ENCODE data around the gene XCR1. TPM values are rescaled to one million over a fixed set of nuclear protein-coding genes. Genes with fewer than 3 reads are reported as not detected.

XCR1 gene, protein sequence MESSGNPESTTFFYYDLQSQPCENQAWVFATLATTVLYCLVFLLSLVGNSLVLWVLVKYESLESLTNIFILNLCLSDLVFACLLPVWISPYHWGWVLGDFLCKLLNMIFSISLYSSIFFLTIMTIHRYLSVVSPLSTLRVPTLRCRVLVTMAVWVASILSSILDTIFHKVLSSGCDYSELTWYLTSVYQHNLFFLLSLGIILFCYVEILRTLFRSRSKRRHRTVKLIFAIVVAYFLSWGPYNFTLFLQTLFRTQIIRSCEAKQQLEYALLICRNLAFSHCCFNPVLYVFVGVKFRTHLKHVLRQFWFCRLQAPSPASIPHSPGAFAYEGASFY
- total RNA-seq, result 0.32 TPM
- long read RNA-seq, result 0 reads

DNA sequence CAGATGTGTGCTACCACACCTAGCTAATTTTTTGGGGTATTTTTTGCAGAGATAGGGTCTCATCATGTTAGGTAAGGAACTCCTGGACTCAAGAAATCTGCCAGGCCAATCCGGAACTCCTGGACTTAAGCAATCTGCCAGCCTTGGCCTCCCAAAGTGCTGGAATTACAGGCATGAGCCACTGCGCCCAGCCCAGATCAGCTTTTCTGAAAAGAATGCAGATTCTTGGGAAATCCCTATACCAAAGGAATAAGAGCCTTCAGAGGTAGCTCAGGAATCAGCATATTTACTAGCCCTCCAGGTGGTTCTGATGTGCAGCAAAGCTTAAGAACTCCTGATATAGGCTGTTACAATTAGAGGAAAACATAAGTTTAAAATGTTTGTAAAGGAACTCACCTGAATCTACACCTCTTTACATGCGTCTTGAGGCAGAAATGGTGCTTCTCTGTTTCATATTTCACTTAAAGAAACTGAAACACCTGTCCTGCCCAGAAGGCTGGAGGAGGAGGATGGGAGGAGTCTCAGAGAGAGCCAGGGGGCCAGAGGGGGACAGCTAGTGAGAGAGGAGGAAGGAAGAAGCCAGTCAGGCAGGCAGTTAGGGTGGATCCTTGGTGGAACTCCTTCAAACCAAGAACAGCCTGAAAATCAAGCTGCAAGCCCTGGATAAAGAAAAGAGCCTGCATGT, at the start of gene XCR1:
Gene XCR1, minus strand, starts transcription at position 463 of the 685 bp plus-strand sequence. CDS start 5,536 bp downstream, outside the sequence.
- H3K4me1 ChIP-seq, result no peaks in the 10 kb centered on the region
- H3K27ac ChIP-seq, result no peak within 1 kb of the TSS
- H3K4me3 ChIP-seq, result no peak within 1 kb of the TSS
- DNase-seq (no peak), ATAC-seq (no peak)
- TF ChIP-seq, protein P1, sequence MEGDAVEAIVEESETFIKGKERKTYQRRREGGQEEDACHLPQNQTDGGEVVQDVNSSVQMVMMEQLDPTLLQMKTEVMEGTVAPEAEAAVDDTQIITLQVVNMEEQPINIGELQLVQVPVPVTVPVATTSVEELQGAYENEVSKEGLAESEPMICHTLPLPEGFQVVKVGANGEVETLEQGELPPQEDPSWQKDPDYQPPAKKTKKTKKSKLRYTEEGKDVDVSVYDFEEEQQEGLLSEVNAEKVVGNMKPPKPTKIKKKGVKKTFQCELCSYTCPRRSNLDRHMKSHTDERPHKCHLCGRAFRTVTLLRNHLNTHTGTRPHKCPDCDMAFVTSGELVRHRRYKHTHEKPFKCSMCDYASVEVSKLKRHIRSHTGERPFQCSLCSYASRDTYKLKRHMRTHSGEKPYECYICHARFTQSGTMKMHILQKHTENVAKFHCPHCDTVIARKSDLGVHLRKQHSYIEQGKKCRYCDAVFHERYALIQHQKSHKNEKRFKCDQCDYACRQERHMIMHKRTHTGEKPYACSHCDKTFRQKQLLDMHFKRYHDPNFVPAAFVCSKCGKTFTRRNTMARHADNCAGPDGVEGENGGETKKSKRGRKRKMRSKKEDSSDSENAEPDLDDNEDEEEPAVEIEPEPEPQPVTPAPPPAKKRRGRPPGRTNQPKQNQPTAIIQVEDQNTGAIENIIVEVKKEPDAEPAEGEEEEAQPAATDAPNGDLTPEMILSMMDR (IDR thresholded peaks at IDR 0.05), result no peak
- no peaks in the 10 kb centered on the region for H3K36me3 ChIP-seq
- H3K27me3 ChIP-seq (ENCODE audit: low read depth), result no peaks in the 10 kb centered on the region
- intact Hi-C loops (cut with DNase I), result no loop called here
- H3K9me3 ChIP-seq, result peaks cover 8% of the 10 kb centered on the region

DNA sequence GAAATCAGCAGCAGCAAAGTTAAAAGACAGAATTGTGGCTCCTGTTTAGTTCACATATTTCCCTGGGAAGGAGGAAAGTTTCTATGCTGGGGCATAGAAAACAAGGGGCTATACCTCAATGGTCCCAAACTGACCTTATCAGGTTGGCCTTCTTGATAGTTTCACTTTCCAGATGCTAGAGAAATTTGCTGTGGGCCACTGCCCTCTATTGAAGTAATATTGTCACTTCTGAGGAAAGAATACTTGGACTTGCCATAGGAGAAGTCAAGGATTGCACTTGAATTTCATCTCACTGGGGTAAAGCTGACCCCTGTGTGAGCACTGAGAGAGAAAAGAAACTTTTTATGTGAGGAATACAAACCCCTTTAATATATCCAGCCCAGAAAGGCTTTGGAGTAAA, 49.3 kb upstream of the XCR1 start:
- no peak overlapping the region for H3K27ac ChIP-seq
- DNase-seq (no peak), ATAC-seq (no peak)
- H3K36me3 ChIP-seq, result no peaks in the 10 kb centered on the region
- intact Hi-C loops (cut with DNase I), result loop anchor here (5.0 kb wide), 1 partner anchor 134 kb away; the partner anchor contains the start of gene CXCR6
- no peaks in the 10 kb centered on the region for H3K27me3 ChIP-seq (ENCODE audit: low read depth)
- TF ChIP-seq, protein P1 (IDR thresholded peaks at IDR 0.05), result peak; percentile 14
- H3K4me3 ChIP-seq, result no peak overlapping the region
- peaks cover 12% of the 10 kb centered on the region for H3K4me1 ChIP-seq
- no peaks in the 10 kb centered on the region for H3K9me3 ChIP-seq

DNA sequence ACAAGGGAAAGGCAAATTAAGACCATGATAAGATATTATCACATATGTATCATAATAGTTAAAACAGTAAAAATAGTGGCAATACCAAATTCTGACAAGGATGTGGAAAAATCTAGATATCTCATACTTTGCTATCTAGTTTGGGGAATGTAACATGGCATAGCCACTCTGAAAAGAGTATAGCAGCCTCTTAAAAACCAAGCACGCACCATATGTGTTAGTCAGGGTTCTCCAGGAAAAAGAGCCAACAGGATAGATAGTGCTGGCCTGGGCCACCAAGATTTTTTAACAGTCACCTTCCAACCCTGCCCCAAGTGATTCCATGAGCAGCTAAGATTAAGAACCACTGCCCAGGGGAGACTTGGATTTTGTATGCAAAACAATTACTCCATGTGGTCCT, 48.5 kb upstream of the XCR1 start:
- intact Hi-C loops (cut with DNase I), result loop anchor here (5.0 kb wide), 1 partner anchor 134 kb away; the partner anchor contains the start of gene CXCR6

DNA sequence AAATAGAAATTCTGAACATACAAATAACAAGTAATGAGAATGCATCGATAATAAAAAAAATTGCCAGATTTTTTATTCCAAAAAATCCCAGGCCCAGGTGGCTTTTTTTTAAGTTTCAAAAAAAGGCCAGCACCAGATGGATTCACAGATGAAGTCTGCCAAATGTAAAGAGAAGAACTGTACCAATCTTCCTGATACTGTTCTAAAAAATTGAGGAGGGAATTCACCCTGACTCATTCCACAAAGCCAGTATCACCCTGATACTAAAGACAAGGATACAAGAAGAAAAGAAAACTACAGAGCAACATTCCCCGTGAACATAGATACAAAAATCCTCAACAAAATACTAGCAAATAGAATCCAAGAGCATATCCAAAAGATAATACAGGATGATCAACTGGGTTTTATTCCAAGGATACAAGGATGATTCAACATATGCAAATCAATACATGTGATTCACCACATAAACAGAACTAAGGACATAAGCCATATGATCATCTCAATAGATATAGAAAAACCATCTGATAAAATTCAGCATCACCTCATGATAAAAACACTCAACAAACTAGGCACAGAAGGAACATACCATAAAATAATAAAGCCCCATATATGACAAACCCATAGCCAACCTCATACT, 44.1 kb upstream of the XCR1 start:
- Histone ChIP-seq H3K27me3 (ENCODE audit: low read depth) (no peaks in the 10 kb centered on the region), H3K27ac (no peak overlapping the region), H3K4me1 (peaks cover 6% of the 10 kb centered on the region), H3K36me3 (no peaks in the 10 kb centered on the region), H3K4me3 (no peak overlapping the region), H3K9me3 (no peaks in the 10 kb centered on the region)
- DNase-seq, result no peak
- intact Hi-C loops (cut with DNase I), result no loop called here
- ATAC-seq, result no peak
- TF ChIP-seq, protein P1 (IDR thresholded peaks at IDR 0.05), result no peak

More for the DNA sequence above, 48.5 kb upstream of the XCR1 start:
- Histone ChIP-seq H3K27ac (no peak overlapping the region), H3K4me3 (no peak overlapping the region), H3K4me1 (peaks cover 6% of the 10 kb centered on the region), H3K9me3 (no peaks in the 10 kb centered on the region), H3K27me3 (ENCODE audit: low read depth) (no peaks in the 10 kb centered on the region), H3K36me3 (no peaks in the 10 kb centered on the region)
- no peak for ATAC-seq
- DNase-seq, result no peak
- TF ChIP-seq, protein P1 (IDR thresholded peaks at IDR 0.05), result no peak

DNA sequence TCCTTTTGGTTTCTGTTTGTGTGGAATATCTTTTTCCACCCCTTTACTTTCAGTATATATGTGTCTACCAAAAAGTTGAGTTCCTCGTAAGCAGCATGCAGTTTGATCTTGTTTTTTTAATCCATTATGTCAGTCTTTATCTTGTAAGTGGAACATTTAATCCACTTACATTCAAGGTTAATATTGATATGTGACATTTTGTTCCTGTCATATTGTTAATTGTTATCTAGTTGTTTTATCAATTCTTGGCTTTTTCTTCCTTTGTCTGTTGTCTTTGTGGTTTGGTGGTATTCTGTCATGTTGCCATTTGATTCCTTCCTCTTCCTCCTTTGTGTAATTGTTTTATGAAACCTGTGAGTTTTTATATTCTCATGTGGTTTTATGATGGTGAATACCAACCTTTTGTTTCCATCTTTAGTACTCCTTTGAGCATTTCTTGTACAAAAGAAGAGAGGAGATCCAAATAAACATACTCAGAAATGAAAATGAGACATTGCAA, 43.4 kb upstream of the XCR1 start:
- Histone ChIP-seq H3K27me3 (ENCODE audit: low read depth) (no peaks in the 10 kb centered on the region), H3K27ac (no peak overlapping the region), H3K36me3 (no peaks in the 10 kb centered on the region), H3K4me3 (no peak overlapping the region), H3K4me1 (peaks cover 6% of the 10 kb centered on the region), H3K9me3 (no peaks in the 10 kb centered on the region)
- TF ChIP-seq, protein P1 (IDR thresholded peaks at IDR 0.05), result no peak
- ATAC-seq (no peak), DNase-seq (no peak)
- intact Hi-C loops (cut with DNase I), result no loop called here
